Neural cell (in vitro differentiated cells): Measurements from ENCODE around the gene P2RX2.

ENCODE experiments used
- CTCF ChIP-seq: fragments of 450-650 bp; IDR thresholded peaks from 2 replicates; pipeline ENCODE4 v1.5.1; 2014; ENCODE audit warnings: antibody characterized with exemption, mild to moderate bottlenecking, moderate library complexity; ENCODE audit not compliant: poor library complexity, severe bottlenecking
- POLR2AphosphoS5 ChIP-seq: IDR thresholded peaks from 2 replicates; pipeline ENCODE4 v1.6.1; 2012
- RAD21 ChIP-seq: fragments of 450-650 bp; conservative IDR thresholded peaks from 2 replicates; pipeline ENCODE4 v1.6.1; 2014; ENCODE audit warnings: antibody characterized with exemption, mild to moderate bottlenecking, moderate library complexity
- SMC3 ChIP-seq: fragments of 450-650 bp; conservative IDR thresholded peaks from 2 replicates; pipeline ENCODE4 v1.6.1; 2014; ENCODE audit warnings: antibody characterized with exemption, mild to moderate bottlenecking, moderate library complexity; ENCODE audit not compliant: poor library complexity

- no peak for TF ChIP-seq POLR2AphosphoS5
- TF ChIP-seq CTCF, result no peak
- no peak for TF ChIP-seq SMC3
- TF ChIP-seq RAD21, result no peak
Measured at GRCh38 chr12:132622437-132623071, 4.0 kb downstream of the P2RX2 start.
